Esophagus muscularis mucosa (tissue), 4 donors: ENCODE results near the gene SMC2. TPM values are rescaled to one million over a fixed set of nuclear protein-coding genes. Genes with fewer than 3 reads are reported as not detected.
A peak's percentile ranks its signal among the peaks of the same experiment; 100 is the strongest.

ENCODE experiments used
- DNase-seq: peaks from one replicate; pipeline ENCODE4 v3.0.0-alpha.2; 2017; ENCODE audit errors: extremely low spot score
- H3K27ac ChIP-seq, 4 donors: fragments of 200-600 bp; sonication (generic); replicated peaks in 1 of 4; 1 replicate in 3 of 4; 2 replicates in 1 of 4; pipeline ENCODE4 v1.5.1; 2016 to 2019; ENCODE audit warnings: mild to moderate bottlenecking in 1 of 4
- H3K27me3 ChIP-seq, 4 donors: fragments of 200-600 bp; sonication (generic); one replicate each; pipeline versions ENCODE4 v1.5.1 to v1.6.0; 2016 to 2019
- H3K36me3 ChIP-seq, 4 donors: fragments of 200-600 bp; sonication (generic); one replicate each; pipeline ENCODE4 v1.5.1; 2016 to 2019
- H3K4me1 ChIP-seq, 4 donors: fragments of 200-600 bp; sonication (generic); one replicate each; pipeline ENCODE4 v1.5.1; 2016 to 2019
- H3K4me3 ChIP-seq, 4 donors: fragments of 200-600 bp; sonication (generic); 1 replicate in 2 of 4; 2 replicates in 2 of 4; pipeline ENCODE4 v1.5.1; 2016 to 2019; ENCODE audit warnings: mild to moderate bottlenecking in 4 of 4, moderate library complexity in 1 of 4
- H3K9me3 ChIP-seq, 4 donors: fragments of 200-600 bp; sonication (generic); 1 replicate in 3 of 4; 2 replicates in 1 of 4; pipeline ENCODE4 v1.5.1; 2016 to 2019
- EP300 ChIP-seq: sonication (generic); formaldehyde crosslinking; IDR thresholded peaks from one replicate; pipeline ENCODE4 v1.6.1; 2017; ENCODE audit warnings: antibody characterized with exemption
- POLR2A ChIP-seq: fragments of 450-650 bp; IDR thresholded peaks from one replicate; pipeline ENCODE4 v1.6.1; 2017; ENCODE audit warnings: antibody characterized with exemption, moderate library complexity, mild to moderate bottlenecking, low read depth
- POLR2AphosphoS5 ChIP-seq, 2 donors: sonication (generic); formaldehyde crosslinking; IDR thresholded peaks; one replicate each; pipeline ENCODE4 v1.6.1; 2017; ENCODE audit warnings: antibody characterized with exemption in 2 of 2
- WGBS: methylation state at CpG from one replicate; pipeline ENCODE4 v1.1.5; 2018; 5-methylcytosine and 5-hydroxymethylcytosine counted together
- intact Hi-C: fragments of 100-400 bp; cut with DNase I; formaldehyde crosslinking; loops from one replicate; pipeline ENCODE4 v1.15.1; 2023
- total RNA-seq, 4 donors: library from RNA; depleted of rRNA; stranded (reverse); fragments of >200 nt; gene quantifications; one replicate each; pipeline versions ENCODE4 v1.1.0 to v1.2.1, GENCODE V29; 2016
- TF ChIP-seq, protein P1 (sequence below), 3 experiments: fragments of 200-600 bp in 2 of 3; fragments of 450-650 bp in 1 of 3; sonication (generic) in 2 of 3; IDR thresholded peaks; one replicate each; pipeline ENCODE4 v1.5.1; 2017 to 2019; ENCODE audit warnings: antibody characterized with exemption in 3 of 3, mild to moderate bottlenecking in 2 of 3, moderate library complexity in 1 of 3

The SMC2 gene
- total RNA-seq, 4 donors from 2014 or later, result 9.8 to 11.5 (median 10.1) TPM

- WGBS, result under 1% methylated on average over 18 of the region's 18 CpGs
- no peak for DNase-seq
- Histone ChIP-seq H3K36me3 (no peaks in the 10 kb centered on the region), H3K4me1 (peaks cover 22 to 50% (median 43%) of the 10 kb centered on the region in 4 donors), H3K27ac (peak overlapping the region; percentile 90 to 94 (median 93)), H3K4me3 (peak overlapping the region; percentile 59 to 90 (median 74)), H3K27me3 (no peaks in the 10 kb centered on the region), H3K9me3 (no peaks in the 10 kb centered on the region)
- no peak for TF ChIP-seq EP300
- intact Hi-C loops, result loop anchor here (2.0 to 10.0 kb wide), 2 partner anchors 68 to 650 kb away; partner anchors contain the start of gene NIPSNAP3A
These were observed 466 bp downstream of the SMC2 start for GRCh38 chr9:104094534-104095015.

DNA sequence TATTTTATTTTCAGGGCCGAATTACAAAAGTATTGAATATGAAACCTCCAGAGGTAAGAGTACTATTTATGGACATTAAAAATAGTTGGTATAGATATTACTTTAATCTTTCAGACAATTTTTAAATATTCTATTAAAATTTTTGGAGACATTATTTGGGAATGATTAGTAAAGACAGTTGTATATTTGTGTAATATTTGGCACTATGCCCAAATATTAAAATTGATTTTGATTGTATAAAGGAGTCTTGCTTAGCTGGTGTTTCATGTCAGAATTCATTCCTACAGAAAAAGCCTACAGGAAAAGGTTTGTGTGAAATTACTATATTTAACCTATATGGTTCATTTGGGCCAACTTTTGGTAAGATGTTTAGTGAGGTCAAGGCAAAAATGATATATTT, 5.5 kb downstream of the SMC2 start:
- Histone ChIP-seq H3K27ac (no peak overlapping the region), H3K27me3 (no peaks in the 10 kb centered on the region), H3K4me1 (peaks cover 9 to 19% (median 16%) of the 10 kb centered on the region in 4 donors), H3K36me3 (peaks cover 24 to 46% (median 35%) of the 10 kb centered on the region in 4 donors), H3K9me3 (no peaks in the 10 kb centered on the region), H3K4me3 (no peak overlapping the region)
- WGBS, result 100% methylated on average over 1 of the region's 1 CpG
- TF ChIP-seq POLR2AphosphoS5 (IDR thresholded peaks at IDR 0.05), result no peak
- TF ChIP-seq, protein P1, sequence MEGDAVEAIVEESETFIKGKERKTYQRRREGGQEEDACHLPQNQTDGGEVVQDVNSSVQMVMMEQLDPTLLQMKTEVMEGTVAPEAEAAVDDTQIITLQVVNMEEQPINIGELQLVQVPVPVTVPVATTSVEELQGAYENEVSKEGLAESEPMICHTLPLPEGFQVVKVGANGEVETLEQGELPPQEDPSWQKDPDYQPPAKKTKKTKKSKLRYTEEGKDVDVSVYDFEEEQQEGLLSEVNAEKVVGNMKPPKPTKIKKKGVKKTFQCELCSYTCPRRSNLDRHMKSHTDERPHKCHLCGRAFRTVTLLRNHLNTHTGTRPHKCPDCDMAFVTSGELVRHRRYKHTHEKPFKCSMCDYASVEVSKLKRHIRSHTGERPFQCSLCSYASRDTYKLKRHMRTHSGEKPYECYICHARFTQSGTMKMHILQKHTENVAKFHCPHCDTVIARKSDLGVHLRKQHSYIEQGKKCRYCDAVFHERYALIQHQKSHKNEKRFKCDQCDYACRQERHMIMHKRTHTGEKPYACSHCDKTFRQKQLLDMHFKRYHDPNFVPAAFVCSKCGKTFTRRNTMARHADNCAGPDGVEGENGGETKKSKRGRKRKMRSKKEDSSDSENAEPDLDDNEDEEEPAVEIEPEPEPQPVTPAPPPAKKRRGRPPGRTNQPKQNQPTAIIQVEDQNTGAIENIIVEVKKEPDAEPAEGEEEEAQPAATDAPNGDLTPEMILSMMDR (IDR thresholded peaks at IDR 0.05), result no peak
- TF ChIP-seq POLR2A, result no peak
- no peak for TF ChIP-seq EP300
- no peak for DNase-seq
- intact Hi-C loops, result loop anchor here (10.0 kb wide), 1 partner anchor 645 kb away; the partner anchor contains the start of gene NIPSNAP3A

DNA sequence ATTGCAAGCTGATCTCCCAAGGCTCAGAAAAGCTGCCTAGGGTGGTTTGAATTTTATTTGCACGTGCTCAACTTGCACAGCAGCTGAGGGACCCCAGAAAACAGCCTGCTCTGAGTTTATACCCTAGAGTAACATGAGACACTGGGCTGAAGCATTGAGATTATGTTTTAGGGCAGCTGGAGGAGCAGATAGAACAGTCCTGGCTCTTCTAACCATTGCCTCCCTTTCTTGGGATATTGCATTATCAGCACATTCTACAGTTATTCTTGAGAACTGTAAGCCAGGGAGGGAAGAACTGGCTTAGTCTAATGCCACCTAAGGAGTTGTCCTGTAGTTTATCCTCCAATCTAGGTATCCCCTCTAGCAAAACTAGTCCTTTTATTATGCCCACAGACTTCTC, 10.3 kb downstream of the SMC2 start:
- Histone ChIP-seq H3K4me3 (no peak overlapping the region), H3K9me3 (no peaks in the 10 kb centered on the region), H3K4me1 (no peaks in the 10 kb centered on the region), H3K27me3 (no peaks in the 10 kb centered on the region), H3K27ac (no peak overlapping the region), H3K36me3 (peaks cover 24 to 90% (median 69%) of the 10 kb centered on the region in 4 donors)
- intact Hi-C loops, result no loop called here
- 95% methylated on average over 1 of the region's 1 CpG for WGBS
- TF ChIP-seq POLR2A (no peak), POLR2AphosphoS5 (IDR thresholded peaks at IDR 0.05) (no peak), EP300 (no peak)
- TF ChIP-seq, protein P1 (IDR thresholded peaks at IDR 0.05), result no peak
- no peak for DNase-seq

DNA sequence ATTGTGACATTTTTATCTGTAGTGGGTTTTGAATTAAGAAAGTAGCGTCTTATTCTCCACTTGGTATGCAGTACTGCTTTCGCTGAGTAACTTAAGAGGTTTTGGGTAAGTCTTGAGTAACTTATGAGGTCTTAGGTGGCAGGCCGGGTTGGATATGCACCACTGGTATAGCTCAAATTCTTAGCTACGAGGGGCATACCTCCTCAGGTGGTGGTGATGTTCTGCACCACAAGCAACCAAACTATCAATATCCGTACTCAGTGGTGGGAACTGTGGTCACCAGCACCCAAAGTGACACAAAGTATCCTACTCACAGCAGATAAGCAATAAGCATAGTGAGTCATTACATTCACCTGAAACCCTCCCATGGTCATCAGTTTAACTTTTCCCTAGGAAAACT, 13.7 kb downstream of the SMC2 start:
- 97% methylated on average over 5 of the region's 5 CpGs for WGBS

DNA sequence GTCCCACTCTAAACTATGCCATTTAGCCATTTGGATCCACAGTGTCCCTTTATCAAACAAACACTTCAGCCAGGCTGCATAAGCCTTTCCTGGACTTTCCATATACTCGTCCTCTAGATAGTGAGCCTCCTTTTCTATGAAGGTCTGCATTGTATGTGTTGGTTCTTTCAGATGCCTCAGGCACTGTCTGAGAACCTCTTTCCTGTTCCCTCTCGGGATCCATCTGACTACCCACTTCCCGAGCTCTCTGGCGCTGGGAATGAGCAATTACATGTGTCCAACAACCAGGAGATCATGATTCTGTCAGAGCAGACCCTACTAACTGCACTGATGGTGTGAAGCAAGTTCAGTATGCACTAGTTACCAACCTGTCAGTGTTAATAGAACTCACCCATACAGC, 14.2 kb downstream of the SMC2 start:
- H3K27ac ChIP-seq, result no peak overlapping the region
- DNase-seq, result no peak
- no peaks in the 10 kb centered on the region for H3K4me1 ChIP-seq
- H3K36me3 ChIP-seq, result peaks cover 13 to 74% (median 52%) of the 10 kb centered on the region in 4 donors
- WGBS, result 92% methylated on average over 4 of the region's 4 CpGs
- intact Hi-C loops, result no loop called here
- H3K9me3 ChIP-seq, result no peaks in the 10 kb centered on the region
- no peaks in the 10 kb centered on the region for H3K27me3 ChIP-seq
- H3K4me3 ChIP-seq, result no peak overlapping the region
- TF ChIP-seq POLR2AphosphoS5 (IDR thresholded peaks at IDR 0.05) (no peak), POLR2A (no peak), EP300 (no peak)
- TF ChIP-seq, protein P1 (IDR thresholded peaks at IDR 0.05), result no peak

More for the DNA sequence above, 13.7 kb downstream of the SMC2 start:
- Histone ChIP-seq H3K36me3 (peaks cover 18 to 74% (median 55%) of the 10 kb centered on the region in 4 donors), H3K4me1 (no peaks in the 10 kb centered on the region), H3K27me3 (no peaks in the 10 kb centered on the region), H3K27ac (no peak overlapping the region), H3K4me3 (no peak overlapping the region), H3K9me3 (no peaks in the 10 kb centered on the region)
- DNase-seq, result no peak
- intact Hi-C loops, result no loop called here
- no peak for TF ChIP-seq POLR2A
- TF ChIP-seq EP300, result no peak
- TF ChIP-seq, protein P1 (IDR thresholded peaks at IDR 0.05), result no peak
- no peak for TF ChIP-seq POLR2AphosphoS5 (IDR thresholded peaks at IDR 0.05)
